H1 (cell line): ENCODE data around the gene LRRC61. TPM values are rescaled to one million over a fixed set of nuclear protein-coding genes. Genes with fewer than 3 reads are reported as not detected.

Experiments used
- ASH2L ChIP-seq: fragments of 200-600, 300-600 bp; sonication (generic); IDR thresholded peaks from one replicate; pipeline ENCODE4 v1.7.1; 2017; ENCODE audit warnings: low read length
- CBX8 ChIP-seq: fragments of 300-800, 300-1000 bp; sonication (generic); IDR thresholded peaks from 2 replicates; pipeline ENCODE4 v1.7.1; 2016; ENCODE audit warnings: low read depth, low read length, borderline replicate concordance
- CHD1 ChIP-seq: IDR thresholded peaks from 2 replicates; pipeline ENCODE4 v1.6.1; 2012; ENCODE audit warnings: low read depth, low read length, improper control_type of control experiment
- EGR1 ChIP-seq: IDR thresholded peaks from 2 replicates; pipeline ENCODE4 v1.6.1; 2011; ENCODE audit warnings: low read depth, low read length, borderline replicate concordance
- EP300 ChIP-seq, 2 experiments: IDR thresholded peaks; 1 replicate in 1 of 2; 2 replicates in 1 of 2; pipeline ENCODE4 v1.6.1; 2011 to 2012; ENCODE audit warnings: low read depth in 2 of 2, low read length in 2 of 2, mild to moderate bottlenecking in 2 of 2, borderline replicate concordance in 1 of 2, inconsistent platforms in 1 of 2, moderate library complexity in 1 of 2
- FOSL1 ChIP-seq: IDR thresholded peaks from 2 replicates; pipeline ENCODE4 v1.6.1; 2011; ENCODE audit warnings: mild to moderate bottlenecking, low read depth, low read length, moderate library complexity; ENCODE audit not compliant: insufficient read depth
- POLR2A ChIP-seq, 2 experiments: IDR thresholded peaks; 1 replicate in 1 of 2; 2 replicates in 1 of 2; pipeline ENCODE4 v1.6.1; 2011; ENCODE audit warnings: low read depth in 2 of 2, low read length in 2 of 2, mild to moderate bottlenecking in 2 of 2; ENCODE audit errors: control extremely low read depth in 1 of 2
- POU5F1 ChIP-seq: IDR thresholded peaks from 2 replicates; pipeline ENCODE4 v1.6.1; 2011; ENCODE audit warnings: low read depth, mild to moderate bottlenecking, low read length, moderate library complexity
- RAD21 ChIP-seq, 2 experiments: IDR thresholded peaks in 1 of 2; conservative IDR thresholded peaks in 1 of 2; 2 replicates each; pipeline ENCODE4 v1.6.1; 2011; ENCODE audit warnings: low read depth in 2 of 2, low read length in 2 of 2, improper control_type of control experiment in 1 of 2, inconsistent platforms in 1 of 2, mild to moderate bottlenecking in 1 of 2, moderate library complexity in 1 of 2
- SIRT6 ChIP-seq: IDR thresholded peaks from one replicate; pipeline ENCODE4 v1.7.1; 2012; ENCODE audit warnings: low read length, inconsistent platforms
- TAF1 ChIP-seq: IDR thresholded peaks from 2 replicates; pipeline ENCODE4 v1.6.1; 2011; ENCODE audit warnings: mild to moderate bottlenecking, low read depth, low read length
- polyA plus RNA-seq, 7 experiments: library from polyadenylated mRNA; depleted of rRNA in 3 of 7; stranded (reverse) in 5 of 7; unstranded in 2 of 7; fragments of >200 nt in 5 of 7; fragments of 200-250 nt in 2 of 7; gene quantifications; 1 replicate in 5 of 7; 2 replicates in 1 of 7; 4 replicates in 1 of 7; pipeline versions ENCODE4 v1.2.1 to v1.2.3, GENCODE V29; 2011 to 2013; ENCODE audit warnings: missing spikeins in 2 of 7, mixed read lengths in 2 of 7
- total RNA-seq: library from RNA; stranded (reverse); fragmentation: NEBNext Ultra II Directional; extraction: Animal tissue kit (Norgen Biotek cat#: 25700); gene quantifications from 2 replicates; pipeline ENCODE4 v1.2.1, GENCODE V29; 2021

Gene LRRC61
- total and polyA plus RNA-seq, 2 of the 8 experiments (the other 6 are each of a cell fraction or from before 2014, with no cell fraction given) = 0.73 to 44.8 TPM

GRCh38 chr7:150341263-150342120 is 18.3 kb downstream of the LRRC61 start, which contains the start of gene RARRES2 (continued):
- no peak for TF ChIP-seq CBX8
- no peak for TF ChIP-seq EGR1
- TF ChIP-seq FOSL1 = no peak
- no peak for TF ChIP-seq RAD21 (IDR thresholded peaks at IDR 0.05 in 1 of 2, conservative IDR thresholded peaks at IDR 0.05 in 1 of 2; ENCODE audit: low read depth in 2 of 2, low read length in 2 of 2)
- TF ChIP-seq POLR2A (IDR thresholded peaks at IDR 0.05; ENCODE audit: control extremely low read depth in 1 of 2, low read depth in 2 of 2, low read length in 2 of 2) = no peak
- TF ChIP-seq CHD1 = no peak
- no peak for TF ChIP-seq EP300 (IDR thresholded peaks at IDR 0.05; ENCODE audit: borderline replicate concordance in 1 of 2, low read depth in 2 of 2, low read length in 2 of 2)
- peak; percentile 50; the same call in 1 of the 2 replicates for TF ChIP-seq TAF1
- TF ChIP-seq SIRT6 = no peak
- no peak for TF ChIP-seq POU5F1
- no peak for TF ChIP-seq ASH2L
